Activated B cell treated with CpG ODN at 0.5 μM for 24 hours (primary cell): ENCODE results near the gene SLC18A2. TPM values are rescaled to one million over a fixed set of nuclear protein-coding genes. Genes with fewer than 3 reads are reported as not detected.

Experiments
- ATAC-seq: fragments of 200-7000 bp; cut with Tn5 transposase; one replicate; pipeline ENCODE4 v1.10.0; 2021; ENCODE audit warnings: low read depth, mild to moderate bottlenecking, moderate library complexity
- CTCF ChIA-PET: fragments of 350-600 bp; sonication (Branson Sonifier 250); formaldehyde crosslinking; loops from one replicate; lab custom pipeline; 2021; ENCODE audit warnings: antibody characterized with exemption; lab: Charles Lee
- POLR2A ChIA-PET: fragments of 350-600 bp; sonication (Branson Sonifier 250); formaldehyde crosslinking; loops from one replicate; lab custom pipeline; 2021; ENCODE audit warnings: antibody characterized with exemption; lab: Charles Lee
- DNase-seq: peaks from one replicate; pipeline ENCODE4 v3.0.0; 2022
- H3K27ac Mint-ChIP-seq: one replicate; pipeline ENCODE4 v1.8.0; 2020; ENCODE audit warnings: mixed read lengths
- H3K27me3 Mint-ChIP-seq: one replicate; pipeline ENCODE4 v1.8.0; 2021; ENCODE audit warnings: mixed read lengths
- H3K36me3 Mint-ChIP-seq: one replicate; pipeline ENCODE4 v1.8.0; 2021; ENCODE audit warnings: low read depth, mixed read lengths
- H3K4me1 Mint-ChIP-seq: one replicate; pipeline ENCODE4 v1.8.0; 2021; ENCODE audit warnings: mixed read lengths
- H3K4me3 Mint-ChIP-seq: one replicate; pipeline ENCODE4 v1.8.0; 2020; ENCODE audit warnings: mild to moderate bottlenecking, mixed read lengths
- H3K9me3 Mint-ChIP-seq: one replicate; pipeline ENCODE4 v1.8.0; 2020; ENCODE audit warnings: mixed read lengths
- CTCF ChIP-seq: fragments of 200-600 bp; IDR thresholded peaks from one replicate; pipeline ENCODE4 v1.8.0; 2022; ENCODE audit warnings: antibody characterized with exemption, mild to moderate bottlenecking
- intact Hi-C: fragments of 100-400 bp; cut with micrococcal nuclease; formaldehyde crosslinking; loops from one replicate; pipeline ENCODE4 v1.15.1; 2024
- total RNA-seq: library from RNA; stranded (reverse); gene quantifications from 2 replicates; pipeline ENCODE4 v1.2.3, GENCODE V29; 2022

Gene SLC18A2
- total RNA-seq, 1 donor from 2014 or later, result not detected

- Mint-ChIP-seq H3K4me1 (no peaks in the 10 kb centered on the region), H3K4me3 (no peak overlapping the region), H3K36me3 (peaks cover 15% of the 10 kb centered on the region), H3K27me3 (no peaks in the 10 kb centered on the region), H3K27ac (no peak overlapping the region), H3K9me3 (no peaks in the 10 kb centered on the region)
- DNase-seq, result no peak
- intact Hi-C loops, result loop anchor here (1.0 kb wide), 1 partner anchor 104 kb away; no protein-coding TSS in a partner anchor
- no peak for TF ChIP-seq CTCF
- POLR2A ChIA-PET, result no interaction called here
- ATAC-seq, result no peak
- CTCF ChIA-PET, result interaction anchor here (1.0 to 3.9 kb wide), 5 partner anchors 22 to 113 kb away, joined by 3 to 91 read pairs (median 3); no protein-coding TSS in a partner anchor
Observed at GRCh38 chr10:117320050-117320665, 79.2 kb downstream of the SLC18A2 start.

GRCh38 chr10:117322260-117322659 lies 81.3 kb downstream of the SLC18A2 start:
- no peaks in the 10 kb centered on the region for H3K27me3 Mint-ChIP-seq
- no peak for DNase-seq
- H3K9me3 Mint-ChIP-seq, result no peaks in the 10 kb centered on the region
- no peak for ATAC-seq
- H3K4me1 Mint-ChIP-seq, result no peaks in the 10 kb centered on the region
- intact Hi-C loops, result no loop called here
- CTCF ChIA-PET, result interaction anchor here (0.6 to 2.8 kb wide), 4 partner anchors 36 to 569 kb away, joined by 3 to 13 read pairs (median 4); no protein-coding TSS in a partner anchor
- POLR2A ChIA-PET, result no interaction called here
- H3K27ac Mint-ChIP-seq, result no peak overlapping the region
- H3K36me3 Mint-ChIP-seq, result peaks cover 23% of the 10 kb centered on the region
- H3K4me3 Mint-ChIP-seq, result no peak overlapping the region
- TF ChIP-seq CTCF, result no peak

- no peaks in the 10 kb centered on the region for H3K4me1 Mint-ChIP-seq
- POLR2A ChIA-PET, result no interaction called here
- intact Hi-C loops, result no loop called here
- CTCF ChIA-PET, result interaction anchor here (0.8 to 2.8 kb wide), 2 partner anchors 107 to 108 kb away, joined by 3 to 13 read pairs; no protein-coding TSS in a partner anchor
- ATAC-seq (no peak), DNase-seq (no peak)
- no peak overlapping the region for H3K4me3 Mint-ChIP-seq
- H3K27ac Mint-ChIP-seq, result no peak overlapping the region
- TF ChIP-seq CTCF, result no peak
- H3K9me3 Mint-ChIP-seq, result no peaks in the 10 kb centered on the region
- no peaks in the 10 kb centered on the region for H3K27me3 Mint-ChIP-seq
- H3K36me3 Mint-ChIP-seq, result peaks cover 17% of the 10 kb centered on the region
Observed at GRCh38 chr10:117324367-117324766, 83.5 kb downstream of the SLC18A2 start.

GRCh38 chr10:117327262-117327661 lies 86.3 kb downstream of the SLC18A2 start:
- Mint-ChIP-seq H3K27ac (no peak overlapping the region), H3K9me3 (no peaks in the 10 kb centered on the region), H3K27me3 (no peaks in the 10 kb centered on the region), H3K36me3 (peaks cover 32% of the 10 kb centered on the region), H3K4me3 (no peak overlapping the region), H3K4me1 (no peaks in the 10 kb centered on the region)
- CTCF ChIA-PET, result interaction anchor here (0.8 kb wide), 1 partner anchor 9 kb away, joined by 3 read pairs; no protein-coding TSS in a partner anchor
- POLR2A ChIA-PET, result no interaction called here
- intact Hi-C loops, result no loop called here
- TF ChIP-seq CTCF, result no peak
- ATAC-seq, result no peak
- DNase-seq, result no peak

Other genes starting within 250 kb of the SLC18A2 start
- gene SHTN1, start 235.9 kb upstream of the SLC18A2 start, total RNA-seq, result 0.51 TPM in 1 of 2 replicates, not detected in the other
- not detected in 2 replicates for gene VAX1, start 102.8 kb upstream of the SLC18A2 start, total RNA-seq
- not detected in 2 replicates for gene KCNK18, start 43.6 kb upstream of the SLC18A2 start, total RNA-seq
- 13.2 and 13.7 TPM in 2 replicates for gene PDZD8, start 134.3 kb downstream of the SLC18A2 start, total RNA-seq